Activated CD8-positive, alpha-beta memory T cell treated with anti-CD3 and anti-CD28 coated beads, Interleukin-2, amount 50 U/mL, for 1 hour (primary cell): ENCODE measurements around the gene PLXNA3.

ENCODE experiments used
- DNase-seq: peaks from one replicate; pipeline ENCODE4 v3.0.0-alpha.2; 2020; ENCODE audit errors: extremely low read depth

PLXNA3 gene

GRCh38 chrX:154458954-154459778 is 1.1 kb downstream of the PLXNA3 start:
- no peak for DNase-seq

DNA sequence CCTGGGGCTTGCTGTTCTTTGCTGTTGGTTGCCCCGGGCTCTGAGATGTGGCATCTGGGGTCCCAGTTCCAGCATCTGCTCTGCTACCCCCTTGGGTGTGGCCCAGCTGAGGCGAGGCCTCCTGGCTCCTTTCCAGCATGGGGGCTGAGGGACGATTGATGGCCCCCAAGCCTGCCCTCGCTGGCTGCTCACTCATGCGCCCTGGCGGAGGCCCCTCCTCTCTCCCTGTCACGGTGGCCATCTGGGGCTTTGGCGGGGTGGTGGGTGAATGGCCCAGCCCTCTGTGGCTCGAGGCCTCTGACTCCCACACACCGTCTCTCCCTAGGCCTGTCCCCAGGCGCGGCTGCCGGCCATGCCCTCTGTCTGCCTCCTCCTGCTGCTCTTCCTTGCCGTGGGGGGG is 1.8 kb downstream of the PLXNA3 start:
- no peak for DNase-seq

- DNase-seq = no peak
Observed at GRCh38 chrX:154460326-154460725, 2.2 kb downstream of the PLXNA3 start.

DNA sequence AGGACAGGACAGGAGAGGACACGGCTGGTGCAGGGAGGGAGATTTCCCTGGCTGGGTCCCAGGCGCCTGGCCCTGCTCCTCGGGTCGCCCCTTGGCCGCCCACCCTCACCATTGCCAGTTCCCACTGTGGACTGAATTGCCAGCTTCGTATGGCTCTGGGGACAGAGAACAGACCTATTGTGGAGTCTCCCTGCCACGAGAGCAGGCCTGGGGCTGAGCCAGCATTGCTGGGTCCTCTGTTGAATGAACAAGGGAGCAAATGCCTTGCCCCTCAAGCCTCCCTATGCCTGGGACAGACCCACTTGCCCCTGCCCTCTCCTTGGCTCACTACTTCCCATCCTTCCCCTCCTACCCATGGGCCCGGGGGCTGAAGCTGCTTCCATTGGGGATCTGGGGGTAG is 4.3 kb downstream of the PLXNA3 start:
- DNase-seq = no peak

- DNase-seq = no peak
Observed at GRCh38 chrX:154463611-154464220, 5.6 kb downstream of the PLXNA3 start.

DNA sequence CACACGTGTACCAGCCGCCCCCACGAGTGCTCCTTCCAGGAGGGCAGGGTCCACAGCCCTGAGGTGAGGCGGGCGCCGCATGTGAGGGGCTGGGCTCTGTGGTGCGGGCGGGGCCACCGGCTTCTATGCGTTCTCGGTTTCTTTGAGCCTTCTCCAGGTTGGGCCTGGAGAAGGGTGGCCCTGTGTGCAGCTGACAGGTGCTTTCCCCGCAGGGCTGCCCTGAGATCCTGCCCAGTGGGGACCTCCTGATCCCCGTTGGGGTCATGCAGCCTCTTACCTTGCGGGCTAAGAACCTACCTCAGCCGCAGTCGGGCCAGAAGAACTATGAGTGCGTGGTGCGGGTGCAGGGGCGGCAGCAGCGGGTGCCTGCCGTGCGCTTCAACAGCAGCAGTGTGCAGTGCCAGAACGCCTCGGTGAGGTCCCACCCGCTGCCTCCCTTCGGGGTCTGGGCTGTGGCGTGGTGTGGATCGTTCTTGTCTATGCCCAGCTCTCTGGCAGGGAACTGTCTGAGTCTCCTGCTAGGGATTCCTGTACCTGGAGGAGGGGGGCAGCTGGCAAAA is 6.8 kb downstream of the PLXNA3 start:
- DNase-seq = no peak

GRCh38 chrX:154465601-154466000 is 7.5 kb downstream of the PLXNA3 start:
- DNase-seq = no peak

DNA sequence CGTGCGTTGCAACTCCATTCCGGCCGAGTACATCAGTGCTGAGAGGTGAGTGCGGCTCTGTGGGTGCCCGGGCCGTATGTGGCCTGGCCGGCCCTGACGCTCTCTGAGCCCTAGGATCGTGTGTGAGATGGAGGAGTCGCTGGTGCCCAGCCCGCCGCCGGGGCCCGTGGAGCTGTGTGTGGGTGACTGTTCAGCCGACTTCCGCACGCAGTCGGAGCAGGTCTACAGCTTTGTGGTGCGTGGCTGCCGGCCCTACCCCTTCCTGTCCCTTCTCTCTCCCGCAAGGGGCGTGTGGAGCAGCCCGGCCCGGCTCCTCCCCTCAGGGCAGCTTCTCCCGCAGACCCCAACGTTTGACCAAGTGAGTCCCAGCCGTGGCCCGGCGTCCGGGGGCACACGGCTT is 8.0 kb downstream of the PLXNA3 start:
- no peak for DNase-seq

GRCh38 chrX:154466907-154467306 is 8.8 kb downstream of the PLXNA3 start:
- no peak for DNase-seq

- DNase-seq = no peak
Observed at GRCh38 chrX:154467556-154467955, 9.5 kb downstream of the PLXNA3 start.

DNA sequence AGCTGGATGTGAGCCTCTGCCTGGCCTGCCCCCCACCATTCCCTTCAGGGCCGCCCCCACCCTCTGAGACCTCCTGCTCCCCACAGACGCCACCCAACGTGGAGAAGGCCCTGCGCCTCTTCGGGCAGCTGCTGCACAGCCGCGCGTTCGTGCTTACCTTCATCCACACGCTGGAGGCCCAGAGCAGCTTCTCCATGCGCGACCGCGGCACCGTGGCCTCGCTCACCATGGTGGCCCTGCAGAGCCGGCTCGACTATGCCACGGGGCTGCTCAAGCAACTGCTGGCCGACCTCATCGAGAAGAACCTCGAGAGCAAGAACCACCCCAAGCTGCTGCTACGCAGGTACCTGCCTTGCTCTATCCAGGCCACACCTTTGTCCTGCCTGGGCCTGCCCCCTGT is 10.1 kb downstream of the PLXNA3 start:
- DNase-seq = no peak

- no peak for DNase-seq
Observed at GRCh38 chrX:154469114-154469513, 11.0 kb downstream of the PLXNA3 start.

GRCh38 chrX:154469880-154470279 is 11.8 kb downstream of the PLXNA3 start:
- no peak for DNase-seq

DNA sequence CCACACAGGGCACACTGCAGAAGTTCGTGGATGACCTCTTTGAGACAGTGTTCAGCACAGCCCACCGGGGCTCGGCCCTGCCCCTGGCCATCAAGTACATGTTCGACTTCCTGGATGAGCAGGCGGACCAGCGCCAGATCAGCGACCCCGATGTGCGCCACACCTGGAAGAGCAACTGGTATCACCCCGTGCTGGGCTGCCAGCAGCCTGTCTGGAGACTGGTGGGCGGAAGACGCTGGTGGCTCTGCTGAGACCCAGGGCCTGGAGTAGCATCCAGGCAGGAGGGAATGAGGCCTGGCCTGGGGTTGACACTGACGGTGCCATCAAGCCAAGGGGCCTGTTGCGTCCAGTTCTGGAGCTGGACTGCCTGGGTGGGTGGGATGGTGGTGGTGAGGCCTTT is 12.4 kb downstream of the PLXNA3 start:
- DNase-seq = no peak

- no peak for DNase-seq
Observed at GRCh38 chrX:154470914-154471568, 13.0 kb downstream of the PLXNA3 start.

- no peak for DNase-seq
Observed at GRCh38 chrX:154471839-154472684, 14.0 kb downstream of the PLXNA3 start.

DNA sequence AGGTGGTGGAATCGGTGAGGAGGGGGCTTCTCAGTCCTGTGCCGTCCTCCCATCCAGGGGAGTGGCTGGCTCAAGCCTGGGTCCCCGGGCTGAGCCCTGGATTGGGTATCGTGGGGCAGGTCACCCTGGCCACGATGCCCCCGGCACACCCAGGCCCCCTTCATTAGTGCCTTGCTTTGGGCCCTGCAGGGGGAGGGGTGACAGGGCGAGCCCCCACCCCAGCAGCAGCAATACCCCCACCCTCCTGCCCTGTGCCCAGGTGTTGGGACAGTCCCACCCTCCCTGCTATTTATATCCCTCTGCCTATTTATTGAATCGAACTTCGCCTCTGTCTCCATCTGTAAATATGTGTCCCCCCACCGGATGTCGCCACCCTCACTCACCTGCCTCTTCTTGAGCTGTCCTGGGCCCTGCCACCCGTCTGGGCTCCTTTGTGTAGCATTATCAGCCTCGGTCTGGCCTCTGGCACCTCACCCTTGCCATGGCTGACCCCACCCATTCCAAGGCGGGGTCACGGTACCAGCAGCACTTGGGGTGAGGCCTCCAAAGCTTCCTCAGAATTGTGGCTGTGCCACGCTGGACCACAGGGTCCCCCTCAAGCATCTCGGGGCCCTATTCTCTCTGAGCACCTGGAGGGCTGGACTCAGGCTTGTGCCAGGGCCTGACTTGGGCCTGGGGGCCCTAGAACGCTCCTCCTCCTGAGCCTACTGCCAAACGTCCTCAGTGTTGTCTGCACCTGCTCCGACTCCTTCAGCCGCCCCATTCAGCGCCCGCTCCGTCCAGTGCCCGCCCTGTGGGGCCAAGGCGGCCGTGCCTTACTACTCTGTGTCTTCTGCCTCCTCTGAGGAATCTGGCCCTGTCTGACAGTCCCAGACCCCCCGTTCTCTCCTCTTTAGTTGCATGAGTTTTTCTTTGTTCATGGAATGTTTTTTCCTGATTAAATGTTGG is 14.9 kb downstream of the PLXNA3 start:
- no peak for DNase-seq

GRCh38 chrX:154473683-154474082 is 15.6 kb downstream of the PLXNA3 start:
- no peak for DNase-seq

DNA sequence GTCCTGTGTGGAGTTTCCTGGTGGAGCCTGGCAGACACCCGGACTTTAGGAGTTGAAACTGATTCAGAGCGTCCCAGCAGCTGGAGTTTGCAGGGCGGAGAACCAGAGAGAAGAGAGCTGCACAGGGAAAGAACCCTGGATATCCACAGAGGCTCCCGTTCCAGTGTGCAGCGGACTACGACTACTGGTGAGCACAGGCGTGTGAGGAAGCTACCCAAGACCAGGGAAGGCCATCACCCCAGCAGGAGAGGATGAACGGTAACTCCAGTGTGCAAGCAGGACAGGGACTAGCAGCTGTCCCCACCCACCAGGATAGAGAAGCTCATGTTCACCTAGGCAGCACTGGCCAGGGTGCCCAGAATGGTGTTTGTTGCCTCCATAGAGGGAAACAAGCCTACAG is 18.7 kb downstream of the PLXNA3 start:
- DNase-seq = no peak

- DNase-seq = no peak
Observed at GRCh38 chrX:154477891-154478477, 19.9 kb downstream of the PLXNA3 start.
